Endothelial cell (in vitro differentiated cells): ENCODE measurements around the gene SEMA3B. TPM values are rescaled to one million over a fixed set of nuclear protein-coding genes. Genes with fewer than 3 reads are reported as not detected.

ENCODE experiments used
- DNase-seq: peaks from one replicate; pipeline ENCODE4 v3.0.0; 2021; ENCODE audit warnings: low spot score
- H3K27ac Mint-ChIP-seq: one replicate; pipeline ENCODE4 v1.8.0; 2021; ENCODE audit warnings: mixed read lengths, inconsistent platforms; ENCODE audit not compliant: unreplicated experiment
- H3K27me3 Mint-ChIP-seq: one replicate; pipeline ENCODE4 v1.8.0; 2021; ENCODE audit warnings: mild to moderate bottlenecking, moderate library complexity, mixed read lengths, inconsistent platforms; ENCODE audit not compliant: unreplicated experiment
- H3K36me3 Mint-ChIP-seq: one replicate; pipeline ENCODE4 v1.8.0; 2021; ENCODE audit warnings: mild to moderate bottlenecking, low read depth, mixed read lengths, inconsistent platforms; ENCODE audit not compliant: unreplicated experiment
- H3K4me1 Mint-ChIP-seq: one replicate; pipeline ENCODE4 v1.8.0; 2021; ENCODE audit warnings: mild to moderate bottlenecking, mixed read lengths, inconsistent platforms; ENCODE audit not compliant: unreplicated experiment
- H3K4me3 Mint-ChIP-seq: one replicate; pipeline ENCODE4 v1.8.0; 2021; ENCODE audit warnings: mild to moderate bottlenecking, mixed read lengths, inconsistent platforms; ENCODE audit not compliant: unreplicated experiment
- H3K9me3 Mint-ChIP-seq: one replicate; pipeline ENCODE4 v1.8.0; 2021; ENCODE audit warnings: mixed read lengths, inconsistent platforms; ENCODE audit not compliant: unreplicated experiment
- CTCF ChIP-seq: fragments of 200-600 bp; sonication (generic); IDR thresholded peaks from one replicate; pipeline ENCODE4 v1.5.0; 2021; ENCODE audit warnings: antibody characterized with exemption; ENCODE audit not compliant: unreplicated experiment
- total RNA-seq: library from RNA; stranded (reverse); fragmentation: NEBNext Ultra II Directional; extraction: Animal tissue kit (Norgen Biotek cat#: 25700); gene quantifications from one replicate; pipeline ENCODE4 v1.2.1, GENCODE V29; 2021; ENCODE audit not compliant: unreplicated experiment

Gene SEMA3B
- total RNA-seq, 1 donor from 2014 or later, result 1.7 TPM

GRCh38 chr3:50229490-50229889, 39.5 kb upstream of the SEMA3B start:
- H3K4me1 Mint-ChIP-seq, result peaks cover 23% of the 10 kb centered on the region
- peaks cover 6% of the 10 kb centered on the region for H3K36me3 Mint-ChIP-seq
- peak overlapping the region; percentile 75 for H3K27ac Mint-ChIP-seq
- no peaks in the 10 kb centered on the region for H3K9me3 Mint-ChIP-seq
- TF ChIP-seq CTCF, result no peak
- peak overlapping the region; percentile 0 for H3K4me3 Mint-ChIP-seq
- H3K27me3 Mint-ChIP-seq, result peaks cover 18% of the 10 kb centered on the region
- no peak for DNase-seq

GRCh38 chr3:50230104-50230793, 38.7 kb upstream of the SEMA3B start:
- H3K4me1 Mint-ChIP-seq, result peaks cover 23% of the 10 kb centered on the region
- peaks cover 6% of the 10 kb centered on the region for H3K36me3 Mint-ChIP-seq
- peaks cover 17% of the 10 kb centered on the region for H3K27me3 Mint-ChIP-seq
- no peak for DNase-seq
- no peak overlapping the region for H3K4me3 Mint-ChIP-seq
- TF ChIP-seq CTCF, result no peak
- H3K27ac Mint-ChIP-seq, result no peak overlapping the region
- no peaks in the 10 kb centered on the region for H3K9me3 Mint-ChIP-seq

- Mint-ChIP-seq H3K36me3 (peaks cover 6% of the 10 kb centered on the region), H3K27ac (no peak overlapping the region), H3K27me3 (peaks cover 17% of the 10 kb centered on the region), H3K4me3 (no peak overlapping the region), H3K4me1 (peaks cover 23% of the 10 kb centered on the region), H3K9me3 (no peaks in the 10 kb centered on the region)
- TF ChIP-seq CTCF, result no peak
- DNase-seq, result no peak
Observed at GRCh38 chr3:50230794-50231125, 38.2 kb upstream of the SEMA3B start.

- Mint-ChIP-seq H3K27me3 (peaks cover 21% of the 10 kb centered on the region), H3K36me3 (peaks cover 6% of the 10 kb centered on the region), H3K4me3 (peak overlapping the region; percentile 21), H3K9me3 (no peaks in the 10 kb centered on the region), H3K27ac (no peak overlapping the region), H3K4me1 (peaks cover 27% of the 10 kb centered on the region)
- TF ChIP-seq CTCF, result no peak
- DNase-seq, result no peak
Observed at GRCh38 chr3:50231581-50231980, 37.4 kb upstream of the SEMA3B start.

GRCh38 chr3:50232303-50232702, 36.6 kb upstream of the SEMA3B start:
- no peak overlapping the region for H3K4me3 Mint-ChIP-seq
- H3K27me3 Mint-ChIP-seq, result peaks cover 21% of the 10 kb centered on the region
- H3K9me3 Mint-ChIP-seq, result no peaks in the 10 kb centered on the region
- no peak for TF ChIP-seq CTCF
- no peak overlapping the region for H3K27ac Mint-ChIP-seq
- DNase-seq, result no peak
- H3K36me3 Mint-ChIP-seq, result peaks cover 13% of the 10 kb centered on the region
- H3K4me1 Mint-ChIP-seq, result peaks cover 29% of the 10 kb centered on the region
